Activated T-cell treated with anti-CD3 and anti-CD28 coated beads, Interleukin-2, amount 50 U/mL, for 48 hours (primary cell): ENCODE data around the gene FKBP2.
A peak's percentile ranks its signal among the peaks of the same experiment; 100 is the strongest.
"Not testable (repeated sequence)": the region's sequence is repeated elsewhere in the genome, so short reads cannot be mapped to it uniquely, and the experiment has no call there.

Source experiments
- DNase-seq, 2 experiments: peaks; one replicate each; pipeline ENCODE4 v3.0.0-alpha.2; 2020

Gene FKBP2

GRCh38 chr11:64234647-64235379 lies 6.1 kb upstream of the FKBP2 start:
- DNase-seq: peak; percentile 65 to 77

- no peak for DNase-seq
These were observed 5.3 kb upstream of the FKBP2 start for GRCh38 chr11:64235437-64236161.

- no peak for DNase-seq
These were observed 3.4 kb upstream of the FKBP2 start for GRCh38 chr11:64237484-64237951.

GRCh38 chr11:64238076-64238475 lies 2.8 kb upstream of the FKBP2 start:
- no peak for DNase-seq

- DNase-seq: no peak
These were observed 1.9 kb upstream of the FKBP2 start for GRCh38 chr11:64238999-64239398.

- DNase-seq: no peak
These were observed 1.0 kb upstream of the FKBP2 start for GRCh38 chr11:64239662-64240434.

GRCh38 chr11:64241241-64241490 lies 271 bp downstream of the FKBP2 start:
- DNase-seq: peak; percentile 100

- DNase-seq: no peak
These were observed 838 bp downstream of the FKBP2 start for GRCh38 chr11:64241491-64242374.

GRCh38 chr11:64243236-64243854 lies 2.5 kb downstream of the FKBP2 start:
- DNase-seq: no peak

GRCh38 chr11:64244107-64244506 lies 3.2 kb downstream of the FKBP2 start:
- DNase-seq: no peak

- no peak for DNase-seq
These were observed 4.1 kb downstream of the FKBP2 start for GRCh38 chr11:64244966-64245365.

GRCh38 chr11:64245401-64245796 lies 4.5 kb downstream of the FKBP2 start:
- no peak for DNase-seq

- DNase-seq: peak; percentile 85 to 88
These were observed 5.1 kb downstream of the FKBP2 start for GRCh38 chr11:64245797-64246620.

GRCh38 chr11:64246621-64246870 lies 5.7 kb downstream of the FKBP2 start:
- not testable (repeated sequence) for DNase-seq

GRCh38 chr11:64246871-64247728 lies 6.2 kb downstream of the FKBP2 start, which contains the start of gene PPP1R14B:
Gene PPP1R14B, minus strand, starts transcription at chr11:64246943. Its CDS starts 270 bp downstream, at chr11:64246673.
- peak; percentile 87 to 89 for DNase-seq

GRCh38 chr11:64247729-64248531 lies 7.0 kb downstream of the FKBP2 start:
- no peak for DNase-seq

- no peak for DNase-seq
These were observed 7.7 kb downstream of the FKBP2 start for GRCh38 chr11:64248578-64248977.

- no peak for DNase-seq
These were observed 8.1 kb downstream of the FKBP2 start for GRCh38 chr11:64249038-64249437.

- peak in 1 of 2 experiments; percentile 31 for DNase-seq
These were observed 8.9 kb downstream of the FKBP2 start for GRCh38 chr11:64249563-64250414.
